ENCODE data around the gene PACS2.

Gene PACS2

GRCh38 chr14:105340821-105341733, 26.5 kb downstream of the PACS2 start:
- no peak for TF ChIP-seq CTCF (conservative IDR thresholded peaks at IDR 0.05; ENCODE audit: low read depth, low read length)
- Histone ChIP-seq H3K27ac (peak overlapping the region; percentile 74), H3K4me2 (peak overlapping the region; percentile 81)

DNA sequence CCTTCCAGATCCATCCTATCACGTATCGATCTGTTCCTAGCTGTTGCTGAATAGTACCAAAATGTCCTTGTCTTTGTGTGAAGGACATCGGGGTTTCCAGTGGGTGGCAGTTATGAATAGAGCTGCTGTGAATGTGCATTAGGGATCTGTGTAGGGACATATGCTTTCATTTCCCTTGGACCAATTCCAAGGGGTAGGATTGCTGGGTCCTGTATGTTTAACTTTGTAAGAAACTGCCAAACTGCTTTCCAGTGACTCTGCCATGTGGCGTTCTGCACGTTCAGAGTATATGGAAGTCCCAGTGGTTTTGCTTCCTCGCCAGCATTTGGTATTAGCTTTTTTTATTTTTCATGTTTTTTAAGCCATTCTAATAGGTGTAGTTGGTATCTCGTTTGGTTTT, 28.6 kb downstream of the PACS2 start:
- no peaks in the 10 kb centered on the region for H3K36me3 ChIP-seq (ENCODE audit: insufficient read depth)
- no peaks in the 10 kb centered on the region; the same call in 1 of the 2 replicates for H4K20me1 ChIP-seq (ENCODE audit: insufficient read depth)
- no peak overlapping the region for H2AFZ ChIP-seq (ENCODE audit: low read depth)
- H3K4me3 ChIP-seq (IDR thresholded peaks at IDR 0.05; ENCODE audit: insufficient read depth, low read depth, low read length) = no peak overlapping the region
- no peak overlapping the region for H3K27ac ChIP-seq
- TF ChIP-seq CTCF (conservative IDR thresholded peaks at IDR 0.05; ENCODE audit: low read depth, low read length) = no peak
- no peaks in the 10 kb centered on the region for H3K27me3 ChIP-seq (ENCODE audit: insufficient read depth, low read depth)
- no peak overlapping the region for H3K4me2 ChIP-seq
- no peaks in the 10 kb centered on the region; the same call in 1 of the 2 replicates for H3K79me2 ChIP-seq (ENCODE audit: insufficient read depth, low read depth)
- H3K4me1 ChIP-seq (ENCODE audit: low read depth, poor library complexity, severe bottlenecking) = peaks cover 37% of the 10 kb centered on the region
- no peak overlapping the region for H3K9ac ChIP-seq

More at GRCh38 chr14:105340821-105341733, 26.5 kb downstream of the PACS2 start:
- Histone ChIP-seq H3K9ac (peak overlapping the region; percentile 39; the same call in 1 of the 2 replicates), H3K79me2 (ENCODE audit: insufficient read depth, low read depth) (no peaks in the 10 kb centered on the region; the same call in 1 of the 2 replicates), H3K36me3 (ENCODE audit: insufficient read depth) (no peaks in the 10 kb centered on the region), H3K4me1 (ENCODE audit: low read depth, poor library complexity, severe bottlenecking) (peaks cover 37% of the 10 kb centered on the region), H3K27me3 (ENCODE audit: insufficient read depth, low read depth) (no peaks in the 10 kb centered on the region), H3K4me3 (IDR thresholded peaks at IDR 0.05; ENCODE audit: insufficient read depth, low read depth, low read length) (no peak overlapping the region), H4K20me1 (ENCODE audit: insufficient read depth) (no peaks in the 10 kb centered on the region; the same call in 1 of the 2 replicates), H2AFZ (ENCODE audit: low read depth) (peak overlapping the region; percentile 12; the same call in 1 of the 2 replicates)

DNA sequence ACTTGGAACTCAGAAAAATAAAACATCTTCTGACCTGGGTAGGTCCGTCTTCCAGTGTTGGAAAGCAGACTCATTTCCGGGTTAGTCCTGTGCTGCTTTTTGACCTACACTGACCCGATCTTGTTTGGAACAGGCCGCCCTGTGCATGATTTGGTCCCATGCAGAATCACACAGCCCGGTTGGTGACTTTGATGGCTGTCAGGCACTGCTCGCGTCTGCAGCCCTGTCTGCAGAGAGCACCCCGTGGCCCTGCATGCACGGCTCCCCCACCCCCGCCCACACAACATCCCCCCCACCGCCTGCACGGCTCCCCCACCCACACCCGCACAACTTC, 31.6 kb downstream of the PACS2 start:
- Histone ChIP-seq H3K4me3 (IDR thresholded peaks at IDR 0.05; ENCODE audit: insufficient read depth, low read depth, low read length) (no peak overlapping the region), H3K27me3 (ENCODE audit: insufficient read depth, low read depth) (no peaks in the 10 kb centered on the region), H3K4me2 (no peak overlapping the region), H3K27ac (no peak overlapping the region), H4K20me1 (ENCODE audit: insufficient read depth) (no peaks in the 10 kb centered on the region), H2AFZ (ENCODE audit: low read depth) (no peak overlapping the region), H3K79me2 (ENCODE audit: insufficient read depth, low read depth) (no peaks in the 10 kb centered on the region; the same call in 1 of the 2 replicates), H3K4me1 (ENCODE audit: low read depth, poor library complexity, severe bottlenecking) (peaks cover 13% of the 10 kb centered on the region), H3K36me3 (ENCODE audit: insufficient read depth) (no peaks in the 10 kb centered on the region), H3K9ac (no peak overlapping the region)
- TF ChIP-seq CTCF (conservative IDR thresholded peaks at IDR 0.05; ENCODE audit: low read depth, low read length) = no peak

DNA sequence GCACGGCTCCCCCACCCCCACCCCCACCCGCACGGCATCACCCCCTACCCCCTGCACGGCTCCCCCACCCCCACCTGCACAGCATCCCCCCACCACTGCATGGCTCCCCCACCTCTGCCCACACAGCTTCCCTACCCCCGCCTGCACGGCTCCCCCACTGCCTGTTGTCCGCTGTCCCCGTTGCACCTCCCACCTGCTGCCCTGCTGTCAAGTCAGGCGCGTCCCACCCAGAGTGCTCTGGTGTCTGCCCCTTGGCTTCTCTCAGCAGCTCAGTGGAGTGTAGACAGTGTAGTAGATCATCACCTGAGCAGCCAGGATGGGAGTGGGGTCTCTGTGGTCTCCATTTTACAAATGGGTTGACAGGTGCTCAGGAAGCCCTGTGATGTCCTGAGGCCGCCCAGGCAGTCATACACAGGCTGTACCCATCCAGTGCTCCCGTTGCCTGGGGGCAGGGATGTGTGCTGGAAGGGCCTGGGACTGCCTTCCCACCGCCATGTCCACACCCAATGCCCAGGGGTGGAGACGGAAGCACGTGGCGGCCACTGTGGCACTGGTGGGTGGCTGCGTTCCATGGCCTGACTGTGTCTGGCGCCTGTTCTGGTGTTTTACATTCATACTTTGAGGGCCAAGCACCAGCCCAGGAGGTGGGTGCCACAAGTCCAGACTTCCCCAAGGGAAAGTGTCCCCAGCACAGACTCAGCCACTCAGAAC, 32.5 kb downstream of the PACS2 start:
- Histone ChIP-seq H3K36me3 (ENCODE audit: insufficient read depth) (no peaks in the 10 kb centered on the region), H2AFZ (ENCODE audit: low read depth) (no peak overlapping the region), H3K27ac (no peak overlapping the region), H3K4me2 (no peak overlapping the region), H3K4me3 (IDR thresholded peaks at IDR 0.05; ENCODE audit: insufficient read depth, low read depth, low read length) (no peak overlapping the region), H3K27me3 (ENCODE audit: insufficient read depth, low read depth) (no peaks in the 10 kb centered on the region), H3K9ac (no peak overlapping the region), H4K20me1 (ENCODE audit: insufficient read depth) (no peaks in the 10 kb centered on the region), H3K4me1 (ENCODE audit: low read depth, poor library complexity, severe bottlenecking) (peaks cover 9% of the 10 kb centered on the region), H3K79me2 (ENCODE audit: insufficient read depth, low read depth) (no peaks in the 10 kb centered on the region; the same call in 1 of the 2 replicates)
- TF ChIP-seq CTCF (conservative IDR thresholded peaks at IDR 0.05; ENCODE audit: low read depth, low read length) = no peak

Measured in KMS-11 (cell line).